Transverse colon (tissue), 4 donors: Measurements from ENCODE around the gene AHSA1. TPM values are rescaled to one million over a fixed set of nuclear protein-coding genes. Genes with fewer than 3 reads are reported as not detected.

Experiments
- DNase-seq: peaks from one replicate; pipeline ENCODE4 v3.0.0-alpha.2; 2019
- H3K27ac ChIP-seq, 4 donors: fragments of 200-600 bp; sonication (generic); 2 replicates each; pipeline ENCODE4 v1.5.1; 2016 to 2018; ENCODE audit warnings: inconsistent platforms in 4 of 4
- H3K27me3 ChIP-seq: fragments of 200-600 bp; sonication (generic); 2 replicates; pipeline ENCODE4 v1.5.1; 2017; ENCODE audit warnings: inconsistent platforms
- H3K36me3 ChIP-seq, 4 donors: fragments of 200-600 bp; sonication (generic); 2 replicates each; pipeline ENCODE4 v1.5.1; 2017 to 2019; ENCODE audit warnings: inconsistent platforms in 4 of 4
- H3K4me1 ChIP-seq, 4 donors: fragments of 200-600 bp; sonication (generic); 2 replicates each; pipeline ENCODE4 v1.5.1; 2017 to 2020; ENCODE audit warnings: inconsistent platforms in 4 of 4
- H3K4me3 ChIP-seq, 4 donors: fragments of 200-600 bp; sonication (generic); 1 replicate in 1 of 4; 2 replicates in 3 of 4; pipeline versions ENCODE4 v1.5.1 to v1.6.1; 2017 to 2019; ENCODE audit warnings: inconsistent platforms in 4 of 4
- H3K9me3 ChIP-seq, 2 donors: fragments of 200-600 bp; sonication (generic); 2 replicates each; pipeline ENCODE4 v1.5.1; 2017 to 2019; ENCODE audit warnings: inconsistent platforms in 2 of 2
- CTCF ChIP-seq, 5 experiments: fragments of 200-600 bp in 3 of 5; fragments of 450-650 bp in 2 of 5; sonication (generic) in 3 of 5; IDR thresholded peaks; 1 replicate in 2 of 5; 2 replicates in 3 of 5; pipeline ENCODE4 v1.5.1; 2016 to 2017; ENCODE audit warnings: antibody characterized with exemption in 5 of 5, inconsistent platforms in 3 of 5, mild to moderate bottlenecking in 2 of 5, moderate library complexity in 1 of 5
- EP300 ChIP-seq: sonication (generic); formaldehyde crosslinking; IDR thresholded peaks from one replicate; pipeline ENCODE4 v1.6.1; 2017; ENCODE audit warnings: antibody characterized with exemption, low read depth
- POLR2A ChIP-seq: fragments of 450-650 bp; IDR thresholded peaks from one replicate; pipeline ENCODE4 v1.6.1; 2016; ENCODE audit warnings: antibody characterized with exemption, mild to moderate bottlenecking, moderate library complexity
- POLR2AphosphoS5 ChIP-seq, 3 donors: sonication (generic); formaldehyde crosslinking; IDR thresholded peaks; one replicate each; pipeline ENCODE4 v1.6.1; 2016; ENCODE audit warnings: antibody characterized with exemption in 3 of 3
- WGBS, 2 donors: methylation state at CpG; one replicate each; pipeline ENCODE4 v1.1.5; 2018; ENCODE audit warnings: low coverage in 1 of 2; 5-methylcytosine and 5-hydroxymethylcytosine counted together
- in situ Hi-C, 4 donors: fragments of 200-750 bp; cut with MboI; loops; one replicate each; pipeline versions ENCODE4 v1.15.0 to v1.15.1; 2017; ENCODE audit warnings: low sequenced_read_pairs in 3 of 4, low pct_ligation_motif_present in 1 of 4, low pct_unique_long_range_greater_than_20kb in 1 of 4
- intact Hi-C: fragments of 100-400 bp; cut with DNase I; formaldehyde crosslinking; loops from one replicate; pipeline ENCODE4 v1.15.1; 2023; ENCODE audit warnings: low total_unique reads
- total RNA-seq, 4 donors: library from RNA; depleted of rRNA; stranded (reverse); fragments of >200 nt; gene quantifications; one replicate each; pipeline ENCODE4 v1.1.0, GENCODE V29; 2016

Gene AHSA1
- total RNA-seq, 4 donors from 2014 or later, result 66.6 to 101 (median 87.5) TPM

- Histone ChIP-seq H3K27me3 (no peaks in the 10 kb centered on the region), H3K4me1 (peaks cover 14 to 30% (median 21%) of the 10 kb centered on the region in 4 donors), H3K4me3 (peak overlapping the region in 1 of 4 donors; percentile 88), H3K27ac (peak overlapping the region in 1 of 4 donors; percentile 88), H3K36me3 (peaks cover 0 to 30% (median 7%) of the 10 kb centered on the region in 4 donors), H3K9me3 (no peaks in the 10 kb centered on the region)
- 60 to 68% methylated on average over 2 of the region's 2 CpGs for WGBS, 2 donors
- in situ Hi-C loops (loop anchor here in 1 of 4 donors (10.0 kb wide), 2 partner anchors 131 to 259 kb away; partner anchors contain the start of genes GSTZ1 and POMT2), intact Hi-C loops (no loop called here)
- no peak for DNase-seq
- TF ChIP-seq POLR2A, result no peak
These were observed 1.8 kb upstream of the AHSA1 start for GRCh38 chr14:77455966-77456640.

DNA sequence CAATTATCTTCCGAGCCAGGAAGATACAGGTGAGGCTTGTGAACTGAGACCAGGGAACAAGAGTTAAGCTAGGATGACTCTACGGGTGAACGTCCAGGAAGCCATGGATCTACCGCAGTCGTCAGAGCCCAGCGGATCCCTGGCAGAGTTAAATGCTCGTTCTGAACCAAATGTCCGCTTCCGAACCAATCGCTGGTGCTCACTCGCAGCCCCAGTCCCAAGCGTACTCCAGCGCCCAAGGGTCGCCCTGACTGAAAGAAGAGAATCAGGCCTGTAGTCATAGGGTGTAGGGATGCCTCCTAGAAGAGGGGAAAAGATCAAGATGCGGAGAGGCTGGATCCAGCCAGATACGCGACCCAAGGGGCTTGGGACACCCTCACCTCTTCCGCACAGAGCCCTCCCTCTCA lies 775 bp upstream of the AHSA1 start:
- in situ Hi-C loops, result loop anchor here in 1 of 4 donors (10.0 kb wide), 2 partner anchors 132 to 258 kb away; partner anchors contain the start of genes GSTZ1 and POMT2
- TF ChIP-seq POLR2A, result peak; percentile 70
- no peak for TF ChIP-seq POLR2AphosphoS5 (IDR thresholded peaks at IDR 0.05)
- TF ChIP-seq EP300, result no peak
- Histone ChIP-seq H3K4me1 (peaks cover 14 to 30% (median 21%) of the 10 kb centered on the region in 4 donors), H3K9me3 (no peaks in the 10 kb centered on the region), H3K27me3 (no peaks in the 10 kb centered on the region), H3K36me3 (peaks cover 0 to 29% (median 8%) of the 10 kb centered on the region in 4 donors), H3K4me3 (peak overlapping the region; percentile 62 to 88 (median 71)), H3K27ac (peak overlapping the region; percentile 88 to 94 (median 91))
- WGBS, 2 donors, result 1% methylated on average over 18 of the region's 18 CpGs; no CpG with 5 or more reads in 1 of the 2 donors
- intact Hi-C loops, result no loop called here
- no peak for DNase-seq

- in situ Hi-C loops (loop anchor here in 1 of 4 donors (10.0 kb wide), 2 partner anchors 134 to 256 kb away; partner anchors contain the start of genes GSTZ1 and POMT2), intact Hi-C loops (no loop called here)
- WGBS, 2 donors, result 0% methylated on average over 1 to 28 of the region's 29 CpGs
- Histone ChIP-seq H3K27me3 (no peaks in the 10 kb centered on the region), H3K9me3 (no peaks in the 10 kb centered on the region), H3K36me3 (peaks cover 0 to 36% (median 13%) of the 10 kb centered on the region in 4 donors), H3K27ac (peak overlapping the region; percentile 88 to 94 (median 91)), H3K4me1 (peaks cover 14 to 30% (median 21%) of the 10 kb centered on the region in 4 donors), H3K4me3 (peak overlapping the region; percentile 62 to 88 (median 72))
- DNase-seq, result peak; percentile 43
- TF ChIP-seq POLR2AphosphoS5 (IDR thresholded peaks at IDR 0.05) (no peak), CTCF (IDR thresholded peaks at IDR 0.05) (no peak), EP300 (no peak), POLR2A (no peak)
These were observed 507 bp downstream of the AHSA1 start for GRCh38 chr14:77458249-77458950.

GRCh38 chr14:77459072-77459723 lies 1.3 kb downstream of the AHSA1 start:
- Histone ChIP-seq H3K4me3 (peak overlapping the region; percentile 62 to 88 (median 72)), H3K36me3 (peaks cover 0 to 40% (median 16%) of the 10 kb centered on the region in 4 donors), H3K9me3 (no peaks in the 10 kb centered on the region), H3K27ac (peak overlapping the region; percentile 88 to 94 (median 91)), H3K4me1 (peaks cover 14 to 30% (median 21%) of the 10 kb centered on the region in 4 donors), H3K27me3 (no peaks in the 10 kb centered on the region)
- TF ChIP-seq CTCF (IDR thresholded peaks at IDR 0.05) (peak; percentile 55 to 60 (median 58)), EP300 (no peak), POLR2A (no peak), POLR2AphosphoS5 (IDR thresholded peaks at IDR 0.05) (no peak)
- in situ Hi-C loops, result loop anchor here in 1 of 4 donors (10.0 kb wide), 2 partner anchors 134 to 256 kb away; partner anchors contain the start of genes GSTZ1 and POMT2
- DNase-seq, result peak; percentile 73
- 28 to 33% methylated on average over 9 to 13 of the region's 13 CpGs for WGBS, 2 donors
- intact Hi-C loops, result no loop called here
